Measurements from ENCODE around the gene SCCPDH.

Gene SCCPDH

DNA sequence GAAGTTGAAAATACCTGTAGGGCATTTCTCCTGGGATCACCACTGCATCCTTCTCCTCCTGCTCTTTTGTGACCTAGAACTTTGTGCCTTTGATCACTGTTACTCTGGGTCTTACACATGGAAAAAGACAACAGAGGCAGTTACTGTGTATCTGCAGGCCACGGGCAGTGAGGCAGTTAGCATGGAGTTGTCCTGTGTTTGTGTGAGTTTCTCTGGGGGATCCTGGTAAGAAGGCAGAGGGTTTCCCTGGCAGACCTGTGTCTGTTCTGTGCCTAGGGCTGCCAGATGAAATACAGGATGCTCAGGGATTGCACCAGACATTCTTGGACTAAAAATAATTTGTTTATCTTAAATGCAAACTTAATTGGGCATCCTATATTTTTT is 44.4 kb upstream of the SCCPDH start:
- no peak for TF ChIP-seq EZH2phosphoT487 (IDR thresholded peaks at IDR 0.05; ENCODE audit: borderline replicate concordance, low read length)
- TF ChIP-seq, protein P1, sequence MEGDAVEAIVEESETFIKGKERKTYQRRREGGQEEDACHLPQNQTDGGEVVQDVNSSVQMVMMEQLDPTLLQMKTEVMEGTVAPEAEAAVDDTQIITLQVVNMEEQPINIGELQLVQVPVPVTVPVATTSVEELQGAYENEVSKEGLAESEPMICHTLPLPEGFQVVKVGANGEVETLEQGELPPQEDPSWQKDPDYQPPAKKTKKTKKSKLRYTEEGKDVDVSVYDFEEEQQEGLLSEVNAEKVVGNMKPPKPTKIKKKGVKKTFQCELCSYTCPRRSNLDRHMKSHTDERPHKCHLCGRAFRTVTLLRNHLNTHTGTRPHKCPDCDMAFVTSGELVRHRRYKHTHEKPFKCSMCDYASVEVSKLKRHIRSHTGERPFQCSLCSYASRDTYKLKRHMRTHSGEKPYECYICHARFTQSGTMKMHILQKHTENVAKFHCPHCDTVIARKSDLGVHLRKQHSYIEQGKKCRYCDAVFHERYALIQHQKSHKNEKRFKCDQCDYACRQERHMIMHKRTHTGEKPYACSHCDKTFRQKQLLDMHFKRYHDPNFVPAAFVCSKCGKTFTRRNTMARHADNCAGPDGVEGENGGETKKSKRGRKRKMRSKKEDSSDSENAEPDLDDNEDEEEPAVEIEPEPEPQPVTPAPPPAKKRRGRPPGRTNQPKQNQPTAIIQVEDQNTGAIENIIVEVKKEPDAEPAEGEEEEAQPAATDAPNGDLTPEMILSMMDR (IDR thresholded peaks at IDR 0.05; ENCODE audit: low read depth, low read length, poor library complexity, severe bottlenecking), result no peak
- Histone ChIP-seq H3K4me1 (ENCODE audit: control insufficient read depth, low read length) (peaks cover 38% of the 10 kb centered on the region), H3K9me3 (ENCODE audit: control insufficient read depth, insufficient read depth, low read length) (no peaks in the 10 kb centered on the region), H3F3A (ENCODE audit: control insufficient read depth, insufficient read depth) (peaks cover 16% of the 10 kb centered on the region), H3K4me2 (ENCODE audit: low read length) (peak overlapping the region; percentile 87; the same call in 1 of the 2 replicates), H3K79me2 (ENCODE audit: control insufficient read depth, low read length) (no peaks in the 10 kb centered on the region), H3K4me3 (ENCODE audit: low read length) (no peak overlapping the region), H3K9me2 (replicated peaks; ENCODE audit: control insufficient read depth, low read length) (no peaks in the 10 kb centered on the region), H3K27me3 (ENCODE audit: control insufficient read depth, low read length) (no peaks in the 10 kb centered on the region), H4K20me1 (ENCODE audit: control insufficient read depth, insufficient read depth, low read depth, low read length) (no peaks in the 10 kb centered on the region), H3K36me3 (ENCODE audit: control insufficient read depth, low read length) (no peaks in the 10 kb centered on the region), H3K27ac (ENCODE audit: low read depth, low read length) (no peak overlapping the region)

DNA sequence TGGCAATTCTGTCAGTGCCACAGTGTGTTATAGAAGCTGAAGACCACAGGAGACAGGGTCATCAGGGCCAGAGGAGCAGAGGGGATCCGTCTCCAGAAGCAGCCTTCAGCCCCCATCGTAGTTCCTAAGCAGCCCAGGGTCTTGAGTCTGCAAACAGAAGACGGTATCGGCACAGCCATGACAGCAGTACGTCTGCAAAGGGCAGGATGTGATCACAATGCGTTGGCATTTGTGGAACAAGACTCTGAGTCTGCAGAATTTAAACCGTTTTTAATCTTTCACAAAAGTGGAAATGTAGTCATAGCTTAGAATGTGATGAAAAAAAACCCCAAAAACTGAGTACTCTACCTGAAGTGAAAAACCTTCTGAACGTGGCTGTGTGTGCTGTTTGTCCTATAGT is 44.0 kb upstream of the SCCPDH start:
- Histone ChIP-seq H3K36me3 (ENCODE audit: control insufficient read depth, low read length) (no peaks in the 10 kb centered on the region), H3K9me3 (ENCODE audit: control insufficient read depth, insufficient read depth, low read length) (no peaks in the 10 kb centered on the region), H3F3A (ENCODE audit: control insufficient read depth, insufficient read depth) (peaks cover 16% of the 10 kb centered on the region), H3K79me2 (ENCODE audit: control insufficient read depth, low read length) (no peaks in the 10 kb centered on the region), H3K9me2 (replicated peaks; ENCODE audit: control insufficient read depth, low read length) (no peaks in the 10 kb centered on the region), H3K27me3 (ENCODE audit: control insufficient read depth, low read length) (no peaks in the 10 kb centered on the region), H3K27ac (ENCODE audit: low read depth, low read length) (no peak overlapping the region), H3K4me2 (ENCODE audit: low read length) (peak overlapping the region; percentile 87; the same call in 1 of the 2 replicates), H3K4me3 (ENCODE audit: low read length) (no peak overlapping the region), H3K4me1 (ENCODE audit: control insufficient read depth, low read length) (peaks cover 38% of the 10 kb centered on the region), H4K20me1 (ENCODE audit: control insufficient read depth, insufficient read depth, low read depth, low read length) (no peaks in the 10 kb centered on the region)
- no peak for TF ChIP-seq EZH2phosphoT487 (IDR thresholded peaks at IDR 0.05; ENCODE audit: borderline replicate concordance, low read length)
- TF ChIP-seq, protein P1 (IDR thresholded peaks at IDR 0.05; ENCODE audit: low read depth, low read length, poor library complexity, severe bottlenecking), result no peak

DNA sequence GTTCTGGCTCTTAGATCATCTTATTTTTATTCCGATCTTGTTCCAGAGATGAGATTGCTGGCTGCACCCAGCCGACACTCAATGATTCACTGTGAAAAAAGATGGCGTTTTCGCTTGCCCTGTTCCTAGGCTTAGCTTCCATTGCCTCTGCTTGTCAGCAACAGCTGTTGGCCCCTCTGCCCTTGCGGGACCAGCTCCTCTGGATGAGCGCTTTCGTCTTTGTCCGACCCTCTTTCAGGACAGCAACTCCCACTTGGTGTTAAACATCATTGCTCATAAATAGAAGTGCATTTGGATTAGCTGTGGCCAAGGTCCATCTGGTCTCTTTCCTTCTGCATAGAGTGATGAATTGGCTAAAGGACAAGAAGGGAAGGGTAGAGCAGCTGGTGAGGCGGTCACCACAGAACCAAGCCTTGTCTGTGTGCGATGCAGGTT is 43.5 kb upstream of the SCCPDH start:
- no peaks in the 10 kb centered on the region for H3K27me3 ChIP-seq (ENCODE audit: control insufficient read depth, low read length)
- peaks cover 38% of the 10 kb centered on the region for H3K4me1 ChIP-seq (ENCODE audit: control insufficient read depth, low read length)
- peak overlapping the region; percentile 68 for H3K4me3 ChIP-seq (ENCODE audit: low read length)
- H3K36me3 ChIP-seq (ENCODE audit: control insufficient read depth, low read length), result no peaks in the 10 kb centered on the region
- no peaks in the 10 kb centered on the region for H4K20me1 ChIP-seq (ENCODE audit: control insufficient read depth, insufficient read depth, low read depth, low read length)
- no peaks in the 10 kb centered on the region for H3K9me2 ChIP-seq (replicated peaks; ENCODE audit: control insufficient read depth, low read length)
- peaks cover 16% of the 10 kb centered on the region for H3F3A ChIP-seq (ENCODE audit: control insufficient read depth, insufficient read depth)
- H3K79me2 ChIP-seq (ENCODE audit: control insufficient read depth, low read length), result no peaks in the 10 kb centered on the region
- H3K27ac ChIP-seq (ENCODE audit: low read depth, low read length), result peak overlapping the region; percentile 68
- H3K4me2 ChIP-seq (ENCODE audit: low read length), result peak overlapping the region; percentile 87
- H3K9me3 ChIP-seq (ENCODE audit: control insufficient read depth, insufficient read depth, low read length), result no peaks in the 10 kb centered on the region
- no peak for TF ChIP-seq EZH2phosphoT487 (IDR thresholded peaks at IDR 0.05; ENCODE audit: borderline replicate concordance, low read length)
- TF ChIP-seq, protein P1 (IDR thresholded peaks at IDR 0.05; ENCODE audit: low read depth, low read length, poor library complexity, severe bottlenecking), result no peak
